Activated CD8-positive, alpha-beta T cell treated with anti-CD3 and anti-CD28 coated beads for 36 hours (primary cell): ENCODE data around the gene MTCL1. TPM values are rescaled to one million over a fixed set of nuclear protein-coding genes. Genes with fewer than 3 reads are reported as not detected.

Source experiments
- ATAC-seq: fragments of 200-7000 bp; cut with Tn5 transposase; one replicate; pipeline ENCODE4 v1.10.0; 2021; ENCODE audit warnings: mild to moderate bottlenecking, moderate library complexity
- CTCF ChIA-PET: fragments of 350-600 bp; sonication (Branson Sonifier 250); formaldehyde crosslinking; loops from one replicate; lab custom pipeline; 2021; ENCODE audit warnings: antibody characterized with exemption; lab: Charles Lee
- POLR2A ChIA-PET: fragments of 350-600 bp; sonication (Branson Sonifier 250); formaldehyde crosslinking; loops from one replicate; lab custom pipeline; 2021; ENCODE audit warnings: antibody characterized with exemption; lab: Charles Lee
- DNase-seq: peaks from one replicate; pipeline ENCODE4 v3.0.0-alpha.2; 2020
- H3K27ac Mint-ChIP-seq: one replicate; pipeline ENCODE4 v1.8.0; 2021; ENCODE audit warnings: mild to moderate bottlenecking, mixed read lengths
- H3K27me3 Mint-ChIP-seq: one replicate; pipeline ENCODE4 v1.8.0; 2021; ENCODE audit warnings: mixed read lengths
- H3K36me3 Mint-ChIP-seq: one replicate; pipeline ENCODE4 v1.8.0; 2021; ENCODE audit warnings: low read depth, mixed read lengths
- H3K4me1 Mint-ChIP-seq: one replicate; pipeline ENCODE4 v1.8.0; 2021; ENCODE audit warnings: low read depth, mixed read lengths
- H3K4me3 Mint-ChIP-seq: one replicate; pipeline ENCODE4 v1.8.0; 2021; ENCODE audit warnings: mild to moderate bottlenecking, moderate library complexity, mixed read lengths
- H3K9me3 Mint-ChIP-seq: one replicate; pipeline ENCODE4 v1.8.0; 2021; ENCODE audit warnings: mixed read lengths
- intact Hi-C: fragments of 100-400 bp; cut with micrococcal nuclease; formaldehyde crosslinking; loops from one replicate; pipeline ENCODE4 v1.10.0; 2022
- total RNA-seq, 2 experiments: library from RNA; stranded (reverse); gene quantifications; one replicate each; pipeline ENCODE4 v1.2.3, GENCODE V29; 2021
- TF ChIP-seq, protein P1 (sequence below): fragments of 200-600 bp; IDR thresholded peaks from one replicate; pipeline ENCODE4 v1.8.0; 2022; ENCODE audit warnings: antibody characterized with exemption, mild to moderate bottlenecking

MTCL1 gene
- total RNA-seq, 2 experiments from 2014 or later = 0.25 to 0.52 TPM

DNA sequence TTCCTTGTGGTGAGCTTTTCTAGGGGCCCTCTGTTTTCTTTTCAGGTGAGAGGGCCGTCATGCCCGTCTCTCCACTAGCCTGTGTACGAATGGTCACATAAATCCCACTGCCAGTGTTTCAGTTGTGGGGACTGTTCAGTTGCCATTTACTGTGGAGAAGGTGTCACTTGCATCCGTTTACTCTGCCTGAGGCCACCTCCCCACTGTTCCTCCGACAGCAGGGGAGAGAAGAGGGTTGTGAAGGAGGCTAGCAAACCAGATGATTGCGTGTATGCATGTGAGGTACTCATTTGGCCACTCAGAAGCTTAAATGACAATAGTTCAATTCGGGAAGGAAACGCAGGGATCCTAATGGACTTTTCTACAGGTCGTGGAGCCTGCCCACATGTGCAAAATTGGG lies 3.3 kb downstream of the MTCL1 start:
- TF ChIP-seq, protein P1, sequence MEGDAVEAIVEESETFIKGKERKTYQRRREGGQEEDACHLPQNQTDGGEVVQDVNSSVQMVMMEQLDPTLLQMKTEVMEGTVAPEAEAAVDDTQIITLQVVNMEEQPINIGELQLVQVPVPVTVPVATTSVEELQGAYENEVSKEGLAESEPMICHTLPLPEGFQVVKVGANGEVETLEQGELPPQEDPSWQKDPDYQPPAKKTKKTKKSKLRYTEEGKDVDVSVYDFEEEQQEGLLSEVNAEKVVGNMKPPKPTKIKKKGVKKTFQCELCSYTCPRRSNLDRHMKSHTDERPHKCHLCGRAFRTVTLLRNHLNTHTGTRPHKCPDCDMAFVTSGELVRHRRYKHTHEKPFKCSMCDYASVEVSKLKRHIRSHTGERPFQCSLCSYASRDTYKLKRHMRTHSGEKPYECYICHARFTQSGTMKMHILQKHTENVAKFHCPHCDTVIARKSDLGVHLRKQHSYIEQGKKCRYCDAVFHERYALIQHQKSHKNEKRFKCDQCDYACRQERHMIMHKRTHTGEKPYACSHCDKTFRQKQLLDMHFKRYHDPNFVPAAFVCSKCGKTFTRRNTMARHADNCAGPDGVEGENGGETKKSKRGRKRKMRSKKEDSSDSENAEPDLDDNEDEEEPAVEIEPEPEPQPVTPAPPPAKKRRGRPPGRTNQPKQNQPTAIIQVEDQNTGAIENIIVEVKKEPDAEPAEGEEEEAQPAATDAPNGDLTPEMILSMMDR = no peak
- Mint-ChIP-seq H3K9me3 (no peaks in the 10 kb centered on the region), H3K27ac (no peak overlapping the region), H3K4me3 (no peak overlapping the region), H3K27me3 (peaks cover 42% of the 10 kb centered on the region), H3K4me1 (peaks cover 11% of the 10 kb centered on the region), H3K36me3 (no peaks in the 10 kb centered on the region)
- ATAC-seq (no peak), DNase-seq (no peak)
- ChIA-PET CTCF (interaction anchor here (2.1 kb wide), 1 partner anchor 12 kb away, joined by 11 read pairs; no protein-coding TSS in a partner anchor), POLR2A (no interaction called here)
- intact Hi-C loops = no loop called here

DNA sequence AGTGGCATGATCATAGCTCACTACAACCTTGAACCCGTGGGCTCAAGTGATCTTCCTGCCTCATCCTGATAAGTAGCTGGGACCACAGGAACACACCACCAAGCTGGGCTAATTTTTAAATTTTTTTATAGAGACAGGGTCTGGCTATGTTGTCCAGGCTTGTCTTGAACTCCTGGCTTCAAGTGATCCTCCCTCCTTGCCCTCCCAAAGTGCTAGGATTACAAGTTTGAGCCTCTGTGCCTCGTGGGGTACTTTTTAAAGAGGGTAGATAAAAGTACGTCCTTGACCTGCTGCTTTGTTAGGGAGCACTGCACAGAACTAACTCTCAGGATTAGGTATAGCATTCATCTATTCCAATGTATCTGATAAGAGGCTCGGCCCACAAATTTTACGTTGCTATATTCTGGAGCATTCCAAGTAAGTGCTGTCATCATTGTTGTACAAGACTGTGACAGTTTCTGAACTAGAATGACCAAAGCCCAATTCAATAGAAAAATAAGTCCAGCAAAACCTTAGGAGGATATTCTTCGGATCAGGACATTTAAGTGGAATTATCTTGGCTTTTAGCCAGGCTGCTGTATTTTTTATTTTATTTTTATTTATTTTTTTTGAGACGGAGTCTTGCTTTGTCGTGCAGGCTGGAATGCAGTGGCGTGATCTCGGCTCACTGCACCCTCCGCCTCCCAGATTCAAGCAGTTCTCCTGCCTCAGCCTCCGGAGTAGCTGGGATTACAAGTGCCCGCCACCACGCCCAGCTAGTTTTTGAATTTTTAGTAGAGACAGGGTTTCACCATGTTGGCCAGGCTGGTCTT lies 4.1 kb downstream of the MTCL1 start:
- H3K27ac Mint-ChIP-seq = no peak overlapping the region
- TF ChIP-seq, protein P1 = no peak
- intact Hi-C loops = no loop called here

DNA sequence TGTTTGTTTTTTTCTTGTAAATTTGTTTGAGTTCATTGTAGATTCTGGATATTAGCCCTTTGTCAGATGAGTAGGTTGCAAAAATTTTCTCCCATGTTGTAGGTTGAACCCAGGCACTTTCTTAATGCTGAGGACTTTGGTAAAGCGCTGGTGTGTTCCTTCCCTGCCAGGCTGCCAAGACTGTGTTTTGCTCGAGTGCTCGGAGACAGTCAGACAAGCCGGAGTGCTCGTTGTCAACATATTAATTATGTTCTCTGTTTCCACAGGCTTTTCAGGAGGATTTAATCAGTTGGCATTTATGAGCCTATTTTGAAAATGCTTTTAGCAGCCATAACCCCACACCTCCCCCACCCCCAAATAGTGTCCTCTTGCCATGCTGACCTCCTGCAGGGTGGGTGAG lies 6.4 kb downstream of the MTCL1 start:
- ATAC-seq (no peak), DNase-seq (no peak)
- Mint-ChIP-seq H3K27ac (no peak overlapping the region), H3K36me3 (no peaks in the 10 kb centered on the region), H3K9me3 (no peaks in the 10 kb centered on the region), H3K4me3 (no peak overlapping the region), H3K27me3 (peaks cover 31% of the 10 kb centered on the region), H3K4me1 (peaks cover 2% of the 10 kb centered on the region)
- CTCF ChIA-PET = interaction anchor here (2.2 kb wide), 1 partner anchor 15 kb away, joined by 6 read pairs; no protein-coding TSS in a partner anchor
- TF ChIP-seq, protein P1 = no peak
- POLR2A ChIA-PET = no interaction called here
- intact Hi-C loops = no loop called here

More for the DNA sequence above, 4.1 kb downstream of the MTCL1 start:
- Mint-ChIP-seq H3K27me3 (peaks cover 35% of the 10 kb centered on the region), H3K9me3 (no peaks in the 10 kb centered on the region), H3K4me3 (no peak overlapping the region), H3K36me3 (no peaks in the 10 kb centered on the region), H3K4me1 (peaks cover 6% of the 10 kb centered on the region)
- CTCF ChIA-PET = interaction anchor here (2.1 kb wide), 1 partner anchor 13 kb away, joined by 11 read pairs; no protein-coding TSS in a partner anchor
- POLR2A ChIA-PET = no interaction called here
- DNase-seq (no peak), ATAC-seq (no peak)

DNA sequence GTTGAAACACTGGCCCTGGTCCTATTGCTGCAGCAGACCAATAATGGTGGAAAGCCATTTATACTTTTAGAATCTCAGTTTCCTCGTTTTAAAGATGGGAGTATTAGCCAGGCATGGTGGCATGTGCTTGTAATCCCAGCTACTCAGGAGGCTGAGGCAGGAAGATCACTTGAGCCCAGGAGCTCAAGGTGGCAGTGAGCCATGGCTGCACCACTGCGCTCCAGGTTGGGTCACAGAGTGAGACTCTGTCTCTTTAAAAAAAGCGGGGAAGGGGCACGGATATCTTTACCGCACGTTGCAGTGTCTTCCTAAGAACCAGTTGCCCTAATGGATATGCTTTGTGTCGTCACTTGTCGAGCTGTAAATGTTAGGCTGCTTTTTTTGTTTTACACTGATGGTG lies 8.3 kb downstream of the MTCL1 start:
- Mint-ChIP-seq H3K4me1 (no peaks in the 10 kb centered on the region), H3K27me3 (peaks cover 14% of the 10 kb centered on the region), H3K27ac (no peak overlapping the region), H3K9me3 (no peaks in the 10 kb centered on the region), H3K4me3 (no peak overlapping the region), H3K36me3 (no peaks in the 10 kb centered on the region)
- TF ChIP-seq, protein P1 = no peak
- intact Hi-C loops = no loop called here
- no peak for ATAC-seq
- POLR2A ChIA-PET = no interaction called here
- CTCF ChIA-PET = interaction anchor here (2.2 kb wide), 1 partner anchor 17 kb away, joined by 6 read pairs; no protein-coding TSS in a partner anchor
- DNase-seq = no peak

DNA sequence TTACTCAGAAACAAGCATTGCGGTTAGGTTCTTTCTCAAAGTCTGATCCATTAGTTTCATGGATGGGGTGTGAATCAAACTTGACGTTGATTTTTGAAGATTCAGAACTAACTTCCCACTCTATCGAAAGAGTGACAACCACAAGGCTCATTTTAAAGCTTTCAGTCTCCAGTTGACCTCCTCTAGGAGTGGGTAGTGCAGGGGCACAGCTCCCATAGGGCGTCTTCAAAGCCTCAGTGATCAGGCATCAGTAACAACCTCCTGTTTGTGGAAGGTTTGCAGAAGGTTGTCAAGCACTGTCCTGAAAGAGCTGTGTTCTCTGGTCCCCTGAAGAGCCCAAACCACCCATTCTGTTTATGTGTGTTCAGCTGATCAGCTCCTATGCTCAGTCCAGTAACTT lies 10.2 kb downstream of the MTCL1 start:
- ChIA-PET POLR2A (no interaction called here), CTCF (no interaction called here)
- Mint-ChIP-seq H3K27me3 (peaks cover 7% of the 10 kb centered on the region), H3K9me3 (no peaks in the 10 kb centered on the region), H3K27ac (no peak overlapping the region), H3K4me3 (no peak overlapping the region), H3K36me3 (no peaks in the 10 kb centered on the region), H3K4me1 (no peaks in the 10 kb centered on the region)
- DNase-seq (no peak), ATAC-seq (no peak)
- TF ChIP-seq, protein P1 = no peak
- intact Hi-C loops = no loop called here
